HepG2 (cell line): ENCODE data around the gene AAGAB. TPM values are rescaled to one million over a fixed set of nuclear protein-coding genes. Genes with fewer than 3 reads are reported as not detected.

ENCODE experiments used
- HCFC1 ChIP-seq: fragments of 150-350 bp; IDR thresholded peaks from 2 replicates; pipeline ENCODE4 v1.6.1; 2014; ENCODE audit warnings: low read depth, low read length
- JDP2 ChIP-seq: sonication (generic); formaldehyde crosslinking; IDR thresholded peaks from 2 replicates; pipeline ENCODE4 v1.8.1; 2022; ENCODE audit warnings: missing genetic modification reagents, borderline replicate concordance
- YY1 ChIP-seq: IDR thresholded peaks from 2 replicates; pipeline ENCODE4 v1.6.1; 2011; ENCODE audit warnings: low read length, low read depth, moderate library complexity, mild to moderate bottlenecking; ENCODE audit not compliant: insufficient read depth, insufficient replicate concordance
- ZBTB8A ChIP-seq: sonication (generic); formaldehyde crosslinking; IDR thresholded peaks from 2 replicates; pipeline ENCODE4 v1.4.0; 2020; ENCODE audit warnings: mild to moderate bottlenecking, low read depth, missing genetic modification reagents, borderline replicate concordance
- ZNF441 ChIP-seq: sonication (generic); formaldehyde crosslinking; IDR thresholded peaks from 2 replicates; pipeline ENCODE4 v1.7.0; 2021; ENCODE audit warnings: missing genetic modification reagents, borderline replicate concordance
- ZNF446 ChIP-seq: sonication (generic); formaldehyde crosslinking; IDR thresholded peaks from 2 replicates; pipeline ENCODE4 v1.5.0; 2020; ENCODE audit warnings: mild to moderate bottlenecking, missing genetic modification reagents
- ZNF709 ChIP-seq: sonication (generic); formaldehyde crosslinking; IDR thresholded peaks from 2 replicates; pipeline ENCODE4 v1.5.0; 2020; ENCODE audit warnings: mild to moderate bottlenecking, missing genetic modification reagents
- polyA plus RNA-seq, 8 experiments: library from polyadenylated mRNA; depleted of rRNA in 3 of 8; stranded (reverse) in 7 of 8; unstranded in 1 of 8; fragments of >200 nt; fragmentation: Illumina TruSeq in 4 of 8; extraction: Trizol in 4 of 8; gene quantifications; 2 replicates each; pipeline versions ENCODE4 v1.2.1 to v1.2.3, GENCODE V29; 2011 to 2016; ENCODE audit warnings: low read depth in 4 of 8, missing spikeins in 1 of 8, mixed read lengths in 1 of 8; ENCODE audit not compliant: insufficient read depth in 1 of 8
- total RNA-seq, 5 experiments: library from RNA; depleted of rRNA; stranded (reverse); fragments of >200 nt; fragmentation: Illumina TruSeq; extraction: Trizol; gene quantifications; 2 replicates each; pipeline ENCODE4 v1.2.3, GENCODE V29; 2016; ENCODE audit warnings: low read depth in 1 of 5
- TF ChIP-seq, protein P1 (sequence below): sonication (generic); formaldehyde crosslinking; IDR thresholded peaks from one replicate; pipeline ENCODE4 v1.5.1; 2020; ENCODE audit warnings: mild to moderate bottlenecking, missing genetic modification reagents; ENCODE audit errors: not compliant biosample characterization
- TF ChIP-seq, protein P2 (sequence below): sonication (generic); formaldehyde crosslinking; IDR thresholded peaks from 2 replicates; pipeline ENCODE4 v1.4.0; 2020; ENCODE audit warnings: low read depth, missing genetic modification reagents

The AAGAB gene
- total and polyA plus RNA-seq, 2 of the 13 experiments (the other 11 are each of a cell fraction or from before 2014, with no cell fraction given) = 8.0 to 34.9 TPM

DNA sequence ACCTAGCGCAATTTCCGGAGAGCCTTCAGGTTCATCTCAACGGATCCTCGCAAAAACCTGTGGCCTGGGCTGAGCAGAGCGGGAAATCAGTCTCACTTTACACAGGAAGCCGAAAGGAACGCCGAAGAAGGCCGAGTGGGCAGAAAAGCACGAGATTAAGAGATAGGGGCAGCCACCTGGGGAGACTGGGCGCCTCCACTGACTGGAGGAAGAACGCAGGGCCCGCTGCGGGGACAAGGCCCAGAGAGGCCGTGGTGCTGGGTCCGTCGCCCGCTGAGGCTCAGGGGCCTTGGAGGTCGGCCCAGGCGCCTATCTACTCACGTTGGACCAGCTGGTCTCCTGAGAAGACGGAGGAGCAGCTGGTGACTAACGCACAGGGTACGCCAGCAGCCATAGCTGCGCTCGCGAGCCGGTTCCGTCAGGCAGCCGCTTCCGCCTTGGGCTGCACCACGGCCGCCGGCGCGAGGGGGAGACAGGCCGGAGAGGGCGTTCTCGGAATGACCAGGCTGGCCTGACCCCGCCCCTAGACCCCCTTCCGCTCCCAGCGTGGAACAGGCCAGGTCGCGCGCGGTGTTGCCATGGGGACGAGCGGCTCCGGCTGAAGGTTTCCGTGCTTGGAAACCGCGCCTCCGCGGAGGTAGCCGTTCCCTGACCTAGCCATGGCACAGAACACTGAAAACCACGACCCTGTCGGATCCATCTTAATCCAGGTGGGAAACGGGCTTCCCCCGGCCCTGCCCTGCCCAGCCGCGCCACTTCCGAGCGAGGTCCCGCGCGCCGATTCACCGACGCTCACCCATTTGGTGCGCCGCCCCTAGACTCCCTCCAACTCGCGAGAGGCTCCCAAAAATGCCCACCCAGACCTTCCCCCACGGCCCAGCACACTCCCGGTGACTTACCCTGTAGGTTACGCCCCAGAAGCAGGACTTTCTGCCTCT lies at the start of gene AAGAB, which contains the start of gene IQCH (continued):
- TF ChIP-seq, protein P1, sequence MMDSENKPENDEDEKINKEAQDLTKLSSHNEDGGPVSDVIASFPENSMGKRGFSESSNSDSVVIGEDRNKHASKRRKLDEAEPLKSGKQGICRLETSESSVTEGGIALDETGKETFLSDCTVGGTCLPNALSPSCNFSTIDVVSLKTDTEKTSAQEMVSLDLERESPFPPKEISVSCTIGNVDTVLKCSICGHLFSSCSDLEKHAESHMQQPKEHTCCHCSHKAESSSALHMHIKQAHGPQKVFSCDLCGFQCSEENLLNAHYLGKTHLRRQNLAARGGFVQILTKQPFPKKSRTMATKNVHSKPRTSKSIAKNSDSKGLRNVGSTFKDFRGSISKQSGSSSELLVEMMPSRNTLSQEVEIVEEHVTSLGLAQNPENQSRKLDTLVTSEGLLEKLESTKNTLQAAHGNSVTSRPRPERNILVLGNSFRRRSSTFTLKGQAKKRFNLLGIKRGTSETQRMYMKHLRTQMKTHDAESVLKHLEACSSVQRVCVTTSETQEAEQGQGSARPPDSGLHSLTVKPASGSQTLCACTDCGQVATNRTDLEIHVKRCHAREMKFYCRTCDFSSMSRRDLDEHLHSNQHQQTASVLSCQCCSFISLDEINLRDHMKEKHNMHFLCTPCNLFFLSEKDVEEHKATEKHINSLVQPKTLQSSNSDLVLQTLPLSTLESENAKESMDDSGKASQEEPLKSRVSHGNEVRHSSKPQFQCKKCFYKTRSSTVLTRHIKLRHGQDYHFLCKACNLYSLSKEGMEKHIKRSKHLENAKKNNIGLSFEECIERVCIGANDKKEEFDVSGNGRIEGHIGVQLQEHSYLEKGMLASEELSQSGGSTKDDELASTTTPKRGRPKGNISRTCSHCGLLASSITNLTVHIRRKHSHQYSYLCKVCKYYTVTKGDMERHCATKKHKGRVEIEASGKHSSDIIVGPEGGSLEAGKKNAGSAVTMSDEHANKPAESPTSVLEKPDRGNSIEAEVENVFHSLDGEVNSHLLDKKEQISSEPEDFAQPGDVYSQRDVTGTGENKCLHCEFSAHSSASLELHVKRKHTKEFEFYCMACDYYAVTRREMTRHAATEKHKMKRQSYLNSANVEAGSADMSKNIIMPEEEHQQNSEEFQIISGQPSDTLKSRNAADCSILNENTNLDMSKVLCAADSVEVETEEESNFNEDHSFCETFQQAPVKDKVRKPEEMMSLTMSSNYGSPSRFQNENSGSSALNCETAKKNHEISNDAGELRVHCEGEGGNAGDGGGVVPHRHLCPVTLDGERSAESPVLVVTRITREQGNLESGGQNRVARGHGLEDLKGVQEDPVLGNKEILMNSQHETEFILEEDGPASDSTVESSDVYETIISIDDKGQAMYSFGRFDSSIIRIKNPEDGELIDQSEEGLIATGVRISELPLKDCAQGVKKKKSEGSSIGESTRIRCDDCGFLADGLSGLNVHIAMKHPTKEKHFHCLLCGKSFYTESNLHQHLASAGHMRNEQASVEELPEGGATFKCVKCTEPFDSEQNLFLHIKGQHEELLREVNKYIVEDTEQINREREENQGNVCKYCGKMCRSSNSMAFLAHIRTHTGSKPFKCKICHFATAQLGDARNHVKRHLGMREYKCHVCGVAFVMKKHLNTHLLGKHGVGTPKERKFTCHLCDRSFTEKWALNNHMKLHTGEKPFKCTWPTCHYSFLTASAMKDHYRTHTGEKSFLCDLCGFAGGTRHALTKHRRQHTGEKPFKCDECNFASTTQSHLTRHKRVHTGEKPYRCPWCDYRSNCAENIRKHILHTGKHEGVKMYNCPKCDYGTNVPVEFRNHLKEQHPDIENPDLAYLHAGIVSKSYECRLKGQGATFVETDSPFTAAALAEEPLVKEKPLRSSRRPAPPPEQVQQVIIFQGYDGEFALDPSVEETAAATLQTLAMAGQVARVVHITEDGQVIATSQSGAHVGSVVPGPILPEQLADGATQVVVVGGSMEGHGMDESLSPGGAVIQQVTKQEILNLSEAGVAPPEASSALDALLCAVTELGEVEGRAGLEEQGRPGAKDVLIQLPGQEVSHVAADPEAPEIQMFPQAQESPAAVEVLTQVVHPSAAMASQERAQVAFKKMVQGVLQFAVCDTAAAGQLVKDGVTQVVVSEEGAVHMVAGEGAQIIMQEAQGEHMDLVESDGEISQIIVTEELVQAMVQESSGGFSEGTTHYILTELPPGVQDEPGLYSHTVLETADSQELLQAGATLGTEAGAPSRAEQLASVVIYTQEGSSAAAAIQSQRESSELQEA = peak; percentile 95
- no peak for TF ChIP-seq ZNF446
- peak; percentile 90 for TF ChIP-seq YY1
- no peak; the same call in 1 of the 2 replicates for TF ChIP-seq ZNF441 (CRISPR knock-in tag)
- TF ChIP-seq ZNF709 (CRISPR knock-in tag) = no peak
- no peak for TF ChIP-seq ZBTB8A
- TF ChIP-seq, protein P2, sequence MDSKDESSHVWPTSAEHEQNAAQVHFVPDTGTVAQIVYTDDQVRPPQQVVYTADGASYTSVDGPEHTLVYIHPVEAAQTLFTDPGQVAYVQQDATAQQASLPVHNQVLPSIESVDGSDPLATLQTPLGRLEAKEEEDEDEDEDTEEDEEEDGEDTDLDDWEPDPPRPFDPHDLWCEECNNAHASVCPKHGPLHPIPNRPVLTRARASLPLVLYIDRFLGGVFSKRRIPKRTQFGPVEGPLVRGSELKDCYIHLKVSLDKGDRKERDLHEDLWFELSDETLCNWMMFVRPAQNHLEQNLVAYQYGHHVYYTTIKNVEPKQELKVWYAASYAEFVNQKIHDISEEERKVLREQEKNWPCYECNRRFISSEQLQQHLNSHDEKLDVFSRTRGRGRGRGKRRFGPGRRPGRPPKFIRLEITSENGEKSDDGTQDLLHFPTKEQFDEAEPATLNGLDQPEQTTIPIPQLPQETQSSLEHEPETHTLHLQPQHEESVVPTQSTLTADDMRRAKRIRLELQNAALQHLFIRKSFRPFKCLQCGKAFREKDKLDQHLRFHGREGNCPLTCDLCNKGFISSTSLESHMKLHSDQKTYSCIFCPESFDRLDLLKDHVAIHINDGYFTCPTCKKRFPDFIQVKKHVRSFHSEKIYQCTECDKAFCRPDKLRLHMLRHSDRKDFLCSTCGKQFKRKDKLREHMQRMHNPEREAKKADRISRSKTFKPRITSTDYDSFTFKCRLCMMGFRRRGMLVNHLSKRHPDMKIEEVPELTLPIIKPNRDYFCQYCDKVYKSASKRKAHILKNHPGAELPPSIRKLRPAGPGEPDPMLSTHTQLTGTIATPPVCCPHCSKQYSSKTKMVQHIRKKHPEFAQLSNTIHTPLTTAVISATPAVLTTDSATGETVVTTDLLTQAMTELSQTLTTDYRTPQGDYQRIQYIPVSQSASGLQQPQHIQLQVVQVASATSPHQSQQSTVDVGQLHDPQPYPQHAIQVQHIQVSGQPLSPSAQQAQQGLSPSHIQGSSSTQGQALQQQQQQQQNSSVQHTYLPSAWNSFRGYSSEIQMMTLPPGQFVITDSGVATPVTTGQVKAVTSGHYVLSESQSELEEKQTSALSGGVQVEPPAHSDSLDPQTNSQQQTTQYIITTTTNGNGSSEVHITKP (CRISPR knock-in tag) = peak; percentile 100
- peak; percentile 42; the same call in 1 of the 2 replicates for TF ChIP-seq HCFC1
- no peak for TF ChIP-seq JDP2 (CRISPR knock-in tag)
